Measurements from ENCODE around the gene DGKB. TPM values are rescaled to one million over a fixed set of nuclear protein-coding genes. Genes with fewer than 3 reads are reported as not detected.

The DGKB gene
- total RNA-seq, 1 experiment from 2014 or later, result 0.48 TPM

- Histone ChIP-seq H3K79me2 (ENCODE audit: low read depth) (no peaks in the 10 kb centered on the region), H3F3A (ENCODE audit: insufficient read depth, low read depth) (no peaks in the 10 kb centered on the region), H3K9me2 (ENCODE audit: insufficient read depth) (no peaks in the 10 kb centered on the region), H3K27me3 (ENCODE audit: insufficient read depth, low read depth) (no peaks in the 10 kb centered on the region), H3K4me1 (replicated peaks; ENCODE audit: insufficient read depth) (no peaks in the 10 kb centered on the region), H3K4me3 (no peak overlapping the region), H3K9me3 (ENCODE audit: insufficient read depth, low read depth) (no peaks in the 10 kb centered on the region), H3K4me2 (no peak overlapping the region), H3K27ac (no peak overlapping the region), H2AFZ (no peak overlapping the region), H3K36me3 (ENCODE audit: low read depth) (no peaks in the 10 kb centered on the region), H4K20me1 (ENCODE audit: insufficient read depth) (no peaks in the 10 kb centered on the region)
- TF ChIP-seq, protein P1, sequence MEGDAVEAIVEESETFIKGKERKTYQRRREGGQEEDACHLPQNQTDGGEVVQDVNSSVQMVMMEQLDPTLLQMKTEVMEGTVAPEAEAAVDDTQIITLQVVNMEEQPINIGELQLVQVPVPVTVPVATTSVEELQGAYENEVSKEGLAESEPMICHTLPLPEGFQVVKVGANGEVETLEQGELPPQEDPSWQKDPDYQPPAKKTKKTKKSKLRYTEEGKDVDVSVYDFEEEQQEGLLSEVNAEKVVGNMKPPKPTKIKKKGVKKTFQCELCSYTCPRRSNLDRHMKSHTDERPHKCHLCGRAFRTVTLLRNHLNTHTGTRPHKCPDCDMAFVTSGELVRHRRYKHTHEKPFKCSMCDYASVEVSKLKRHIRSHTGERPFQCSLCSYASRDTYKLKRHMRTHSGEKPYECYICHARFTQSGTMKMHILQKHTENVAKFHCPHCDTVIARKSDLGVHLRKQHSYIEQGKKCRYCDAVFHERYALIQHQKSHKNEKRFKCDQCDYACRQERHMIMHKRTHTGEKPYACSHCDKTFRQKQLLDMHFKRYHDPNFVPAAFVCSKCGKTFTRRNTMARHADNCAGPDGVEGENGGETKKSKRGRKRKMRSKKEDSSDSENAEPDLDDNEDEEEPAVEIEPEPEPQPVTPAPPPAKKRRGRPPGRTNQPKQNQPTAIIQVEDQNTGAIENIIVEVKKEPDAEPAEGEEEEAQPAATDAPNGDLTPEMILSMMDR (conservative IDR thresholded peaks at IDR 0.05), result no peak
- TF ChIP-seq EZH2 (IDR thresholded peaks at IDR 0.05; ENCODE audit: low read depth), result no peak
- intact Hi-C loops (cut with micrococcal nuclease; ENCODE audit: unreplicated experiment), result no loop called here
- ChIA-PET POLR2A (ENCODE audit: unreplicated experiment) (no interaction called here), CTCF (no interaction called here)
- no TSS peak for BruUV-seq (replicated peaks)
- DNase-seq, result no peak
These were observed 128.8 kb downstream of the DGKB start for GRCh38 chr7:14773729-14774271.

DNA sequence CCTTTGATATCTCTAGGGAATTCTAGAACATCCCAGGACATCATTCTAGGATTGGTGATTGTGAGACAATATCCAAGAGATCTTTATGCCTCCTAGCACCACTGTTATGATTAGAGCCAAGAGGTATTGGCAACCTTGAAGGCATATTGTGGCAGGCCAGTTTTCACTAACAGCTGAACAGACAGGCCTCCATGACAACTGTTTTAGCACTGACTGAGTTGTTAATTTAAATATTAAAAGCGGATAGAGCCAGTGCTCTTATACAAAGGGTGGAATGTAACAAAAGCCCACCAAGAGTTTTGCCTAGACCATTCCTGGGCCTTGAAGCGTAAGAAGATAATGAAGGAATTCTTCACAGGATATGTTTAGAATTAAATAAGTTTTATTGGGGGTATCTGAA is 131.9 kb downstream of the DGKB start:
- Histone ChIP-seq H2AFZ (no peak overlapping the region), H3K9me2 (ENCODE audit: insufficient read depth) (no peaks in the 10 kb centered on the region), H3K27me3 (ENCODE audit: insufficient read depth, low read depth) (no peaks in the 10 kb centered on the region), H3K9me3 (ENCODE audit: insufficient read depth, low read depth) (no peaks in the 10 kb centered on the region; the same call in 1 of the 2 replicates), H3K36me3 (ENCODE audit: low read depth) (no peaks in the 10 kb centered on the region), H3K4me1 (replicated peaks; ENCODE audit: insufficient read depth) (no peaks in the 10 kb centered on the region), H4K20me1 (ENCODE audit: insufficient read depth) (no peaks in the 10 kb centered on the region), H3K4me3 (no peak overlapping the region), H3K27ac (no peak overlapping the region), H3K79me2 (ENCODE audit: low read depth) (no peaks in the 10 kb centered on the region), H3F3A (ENCODE audit: insufficient read depth, low read depth) (no peaks in the 10 kb centered on the region), H3K4me2 (no peak overlapping the region)
- no TSS peak for BruUV-seq (replicated peaks)
- POLR2A ChIA-PET (ENCODE audit: unreplicated experiment), result no interaction called here
- no peak for DNase-seq
- CTCF ChIA-PET, result no interaction called here
- intact Hi-C loops (cut with micrococcal nuclease; ENCODE audit: unreplicated experiment), result no loop called here
- no peak for TF ChIP-seq EZH2 (IDR thresholded peaks at IDR 0.05; ENCODE audit: low read depth)
- TF ChIP-seq, protein P1 (conservative IDR thresholded peaks at IDR 0.05), result no peak

DNA sequence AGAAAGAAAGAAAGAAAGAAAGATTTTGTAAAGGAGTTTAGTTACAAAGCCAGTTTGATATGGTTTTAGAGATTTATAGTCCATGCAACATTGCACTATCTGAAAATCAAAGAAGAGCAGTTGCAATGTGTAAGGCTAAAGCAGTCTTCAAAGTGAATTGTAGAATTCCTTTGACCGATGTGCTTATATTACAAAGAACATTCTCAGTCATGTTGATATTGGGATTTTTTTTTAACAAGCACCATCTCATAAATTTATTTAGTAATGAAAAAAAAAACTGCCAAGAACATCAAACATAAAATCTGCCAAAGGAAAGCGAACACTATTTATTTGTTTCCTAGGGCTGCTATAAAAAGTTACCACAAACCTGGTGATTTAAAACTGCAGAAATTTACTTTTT is 133.3 kb downstream of the DGKB start:
- no TSS peak for BruUV-seq (replicated peaks)
- Histone ChIP-seq H4K20me1 (ENCODE audit: insufficient read depth) (no peaks in the 10 kb centered on the region), H2AFZ (no peak overlapping the region), H3K27ac (no peak overlapping the region), H3K4me3 (no peak overlapping the region), H3F3A (ENCODE audit: insufficient read depth, low read depth) (no peaks in the 10 kb centered on the region), H3K36me3 (ENCODE audit: low read depth) (no peaks in the 10 kb centered on the region), H3K4me1 (replicated peaks; ENCODE audit: insufficient read depth) (no peaks in the 10 kb centered on the region), H3K4me2 (no peak overlapping the region), H3K9me3 (ENCODE audit: insufficient read depth, low read depth) (no peaks in the 10 kb centered on the region; the same call in 1 of the 2 replicates), H3K79me2 (ENCODE audit: low read depth) (no peaks in the 10 kb centered on the region), H3K9me2 (ENCODE audit: insufficient read depth) (no peaks in the 10 kb centered on the region), H3K27me3 (ENCODE audit: insufficient read depth, low read depth) (no peaks in the 10 kb centered on the region)
- no peak for TF ChIP-seq EZH2 (IDR thresholded peaks at IDR 0.05; ENCODE audit: low read depth)
- TF ChIP-seq, protein P1 (conservative IDR thresholded peaks at IDR 0.05), result no peak
- intact Hi-C loops (cut with micrococcal nuclease; ENCODE audit: unreplicated experiment), result loop anchor here (1.0 kb wide), 1 partner anchor 46 kb away; no protein-coding TSS in a partner anchor
- CTCF ChIA-PET, result no interaction called here
- DNase-seq, result no peak
- POLR2A ChIA-PET (ENCODE audit: unreplicated experiment), result no interaction called here

Measured in PC-9 (cell line).